GM19023 (cell line): ENCODE results near the gene DYRK3.

ENCODE experiments used
- ATAC-seq: cut with Tn5 transposase; IDR thresholded peaks from one replicate; pipeline ENCODE4 v1.9.1; 2021; ENCODE audit warnings: mild to moderate bottlenecking, moderate library complexity; ENCODE audit not compliant: unreplicated experiment

DYRK3 gene

DNA sequence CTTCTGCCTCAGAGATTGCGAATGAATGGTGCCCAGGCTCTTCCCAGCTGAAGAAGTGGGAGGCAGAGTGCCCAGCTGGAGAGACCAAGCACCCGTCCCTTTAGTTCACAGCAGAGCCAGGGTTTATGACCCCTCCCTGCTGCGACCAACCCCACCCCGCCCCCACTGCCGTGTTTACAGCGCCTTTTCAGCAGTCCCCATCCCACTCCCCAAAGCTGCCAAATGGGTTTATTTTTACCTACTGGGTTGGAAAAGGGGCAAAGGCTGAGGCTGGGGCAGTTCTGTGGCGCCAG lies 23.6 kb downstream of the DYRK3 start:
- ATAC-seq, result no peak

DNA sequence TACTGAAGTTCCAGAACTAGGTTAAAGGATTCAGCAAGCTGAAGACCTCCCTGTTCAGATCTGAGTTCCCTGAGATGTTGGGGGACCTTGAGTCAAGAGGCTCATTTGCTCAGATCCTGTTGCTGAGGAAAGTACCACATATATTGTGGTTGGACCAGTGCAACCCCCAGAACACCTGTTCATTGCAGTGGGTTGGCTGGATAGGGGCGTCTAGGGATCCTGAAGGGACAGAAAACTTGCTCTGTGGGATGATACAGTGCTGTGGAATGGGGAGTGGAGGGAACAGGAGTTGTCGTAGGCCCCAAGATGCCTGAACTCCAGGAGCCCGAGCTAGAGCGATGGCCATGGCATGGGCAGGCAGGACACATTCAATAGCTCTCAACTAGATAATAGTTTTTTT lies 24.8 kb downstream of the DYRK3 start:
- no peak for ATAC-seq

DNA sequence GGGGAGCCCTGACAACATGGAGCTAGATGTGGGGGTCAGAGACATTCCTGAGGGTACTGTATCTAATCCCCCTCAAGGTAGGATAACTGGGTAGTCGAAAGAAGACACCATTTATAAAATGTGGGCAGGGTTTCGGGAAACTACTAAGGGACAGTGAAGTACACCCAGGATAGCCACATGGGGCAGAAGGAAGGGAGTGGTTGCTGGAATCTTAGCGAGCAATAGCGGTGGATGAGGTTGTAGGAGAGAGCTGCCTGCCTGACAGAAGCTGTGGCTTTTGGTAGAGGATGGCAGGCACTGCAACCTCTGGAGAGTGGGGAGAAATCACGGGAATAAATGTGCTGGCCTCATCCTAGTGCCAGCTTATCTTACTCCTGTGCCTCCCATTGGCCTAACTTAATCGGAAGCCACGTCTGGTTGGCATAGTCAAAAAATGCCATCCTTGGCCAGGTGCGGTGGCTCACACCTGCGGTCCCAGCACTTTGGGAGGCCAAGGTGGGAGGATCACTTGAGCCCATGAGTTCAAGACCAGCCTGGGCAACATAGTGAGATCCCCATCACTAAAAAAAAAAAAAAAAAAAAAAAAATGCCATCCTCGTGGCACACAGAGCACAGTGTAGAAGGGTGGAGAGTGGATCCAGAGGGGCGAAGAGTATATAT lies 26.0 kb downstream of the DYRK3 start:
- ATAC-seq, result no peak

DNA sequence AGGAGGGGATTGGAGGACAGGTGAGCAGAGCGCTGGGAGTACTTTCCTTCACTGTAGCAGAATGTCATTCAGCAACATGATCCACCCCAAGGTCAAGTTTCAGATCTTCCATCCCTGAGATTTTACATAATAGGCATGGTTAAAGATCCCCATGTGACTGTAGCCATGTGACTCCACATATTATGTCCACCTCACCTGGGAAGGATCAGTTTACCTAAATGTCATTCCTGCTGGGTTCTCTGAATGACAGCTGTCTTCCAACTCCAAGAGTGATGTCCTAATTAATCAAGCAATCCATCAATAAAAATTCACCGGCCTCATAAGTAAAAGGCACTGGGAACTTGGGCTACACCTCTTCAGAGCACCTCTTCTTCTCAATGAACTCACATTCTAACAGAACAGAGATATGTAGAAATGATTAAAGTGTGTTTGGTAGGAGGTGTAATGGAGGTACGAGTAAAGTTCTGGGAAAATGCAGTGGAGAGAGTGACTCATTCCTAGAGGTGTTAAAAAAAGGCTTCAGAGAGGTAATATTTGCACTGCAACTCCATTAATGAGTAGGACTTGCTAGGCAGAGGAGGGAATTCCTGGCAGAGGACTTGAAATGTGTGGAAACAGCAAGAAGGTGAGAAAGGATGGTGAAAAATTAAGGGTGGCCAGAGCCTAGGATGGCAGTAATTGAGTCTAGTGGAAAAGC lies 27.2 kb downstream of the DYRK3 start:
- no peak for ATAC-seq

DNA sequence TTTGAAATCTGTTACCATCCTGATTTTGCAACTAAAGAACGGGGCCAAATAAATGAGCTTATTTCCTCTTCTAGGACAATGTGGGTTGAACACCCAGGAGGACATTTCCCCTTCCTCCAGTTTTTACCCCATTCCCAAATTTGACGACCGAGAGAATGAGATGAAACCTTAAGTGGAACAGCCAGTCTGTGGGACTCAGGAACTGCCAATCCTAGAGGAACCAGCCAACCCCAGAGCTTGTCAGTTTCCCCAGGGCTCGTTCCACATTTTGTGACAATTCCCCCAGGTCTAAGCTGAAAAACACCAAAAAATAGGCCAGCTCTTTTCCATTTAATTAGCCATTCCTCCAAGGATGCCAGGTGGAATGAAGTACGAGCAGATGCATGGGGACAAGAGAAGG lies 28.0 kb downstream of the DYRK3 start:
- ATAC-seq, result no peak

- ATAC-seq, result peak; percentile 77
These were observed 28.7 kb downstream of the DYRK3 start for GRCh38 chr1:206663832-206664652.

DNA sequence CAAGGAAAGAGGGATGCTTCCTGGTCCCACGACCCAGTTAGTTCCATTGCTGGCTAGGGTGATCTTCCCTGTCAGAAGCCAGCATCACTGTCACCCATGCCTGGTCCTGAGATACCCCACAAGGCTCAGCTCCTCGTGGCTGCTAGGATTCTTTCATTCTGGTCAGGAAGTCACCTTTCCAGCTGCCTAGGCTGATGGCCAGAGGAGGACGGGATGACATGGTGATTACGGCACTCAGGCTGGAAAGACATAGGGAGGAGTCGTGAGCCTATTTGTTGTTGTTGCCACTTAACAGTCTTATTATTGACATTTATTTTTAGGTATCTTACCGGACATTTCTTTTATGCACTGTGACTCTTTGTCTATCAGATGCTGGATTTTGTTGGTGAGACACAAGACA lies 29.4 kb downstream of the DYRK3 start:
- no peak for ATAC-seq

DNA sequence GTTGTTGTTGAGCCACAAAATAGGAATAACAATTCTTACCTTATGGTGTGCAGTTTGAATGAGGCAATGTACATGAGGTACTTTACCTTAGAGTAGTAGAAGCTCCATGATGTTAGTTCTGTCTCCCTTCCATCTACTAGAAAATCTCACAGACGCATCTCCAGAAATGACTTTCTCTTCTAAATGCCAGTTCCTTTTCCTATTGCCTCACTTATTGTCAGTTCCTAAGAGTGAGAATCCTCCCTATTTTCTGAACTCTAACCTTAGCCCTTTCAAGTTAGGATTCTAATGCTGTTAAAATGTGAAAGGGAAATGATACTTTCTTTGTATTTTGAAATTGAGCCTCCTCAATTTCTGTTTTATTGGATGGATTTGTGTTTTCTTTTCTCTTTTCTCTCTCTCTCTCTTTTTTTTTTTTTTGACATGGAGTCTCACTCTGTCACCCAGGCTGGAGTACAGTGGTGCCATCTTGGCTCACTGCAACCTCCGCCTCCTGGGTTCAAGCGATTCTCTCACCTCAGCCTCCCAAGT lies 30.8 kb downstream of the DYRK3 start:
- ATAC-seq, result no peak

GRCh38 chr1:206666954-206667665 lies 31.8 kb downstream of the DYRK3 start:
- no peak for ATAC-seq

DNA sequence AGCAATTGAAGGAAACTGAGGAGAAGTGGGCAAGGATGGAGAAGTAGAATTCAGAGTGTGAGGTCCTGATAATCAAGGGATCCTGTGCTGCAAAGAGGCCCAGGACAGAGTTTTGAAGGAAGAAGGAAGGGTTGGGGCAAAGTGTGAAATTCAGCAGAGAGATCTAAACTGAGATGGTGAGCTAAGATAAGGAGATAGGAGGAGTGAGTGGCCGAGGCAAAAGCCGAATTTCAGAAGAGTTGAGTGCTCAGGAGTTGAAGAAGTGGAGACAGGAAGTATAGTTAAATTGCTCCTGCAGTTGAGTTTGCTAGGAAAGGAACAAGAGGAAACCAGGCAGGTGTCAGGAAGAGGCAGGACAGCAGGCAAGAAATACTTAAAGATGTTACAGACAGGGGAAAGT lies 33.0 kb downstream of the DYRK3 start:
- no peak for ATAC-seq

- no peak for ATAC-seq
These were observed 33.6 kb downstream of the DYRK3 start for GRCh38 chr1:206668874-206669410.

- no peak for ATAC-seq
These were observed 36.8 kb downstream of the DYRK3 start for GRCh38 chr1:206672011-206672688.

- no peak for ATAC-seq
These were observed 37.8 kb downstream of the DYRK3 start for GRCh38 chr1:206672844-206673758.

DNA sequence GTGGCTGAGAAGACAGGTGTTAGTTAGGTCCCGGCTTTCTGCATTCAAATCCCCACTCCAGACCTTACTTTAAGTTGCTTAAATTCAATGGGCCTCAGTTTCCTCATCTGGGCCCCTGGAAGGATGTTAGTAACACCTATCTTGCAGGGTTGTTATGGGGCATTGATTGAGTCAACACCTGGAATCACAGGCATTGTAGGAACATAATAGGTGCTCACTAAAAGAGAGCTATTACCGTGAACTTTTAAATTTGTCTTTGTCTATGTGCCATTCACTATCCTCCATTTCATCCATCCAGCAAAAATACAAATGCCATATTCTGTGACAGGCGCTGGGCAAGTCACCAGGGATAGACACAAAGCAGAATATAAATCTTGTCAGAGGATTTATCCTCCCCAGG lies 38.9 kb downstream of the DYRK3 start:
- ATAC-seq, result no peak

GRCh38 chr1:206674745-206675175 lies 39.4 kb downstream of the DYRK3 start:
- ATAC-seq, result no peak

DNA sequence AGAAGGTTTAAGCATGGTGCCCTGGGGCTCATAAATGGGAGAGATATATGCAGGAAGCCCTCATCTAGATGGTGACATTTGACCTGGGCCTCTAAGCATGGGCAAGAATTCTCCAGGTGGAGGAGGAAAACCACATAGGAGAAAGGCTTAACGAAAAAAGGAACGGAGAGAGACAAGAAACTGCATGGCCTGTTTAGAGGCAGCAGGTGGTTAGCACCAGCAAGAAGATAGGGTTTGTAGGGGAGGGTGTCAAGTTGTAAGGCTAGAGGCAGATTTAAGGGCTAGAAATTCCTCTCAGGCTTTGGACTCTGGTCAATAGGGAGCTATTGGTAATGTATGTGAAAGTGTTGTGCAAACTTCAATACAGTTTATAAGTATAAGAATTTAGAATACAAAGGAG lies 41.2 kb downstream of the DYRK3 start:
- ATAC-seq, result no peak

DNA sequence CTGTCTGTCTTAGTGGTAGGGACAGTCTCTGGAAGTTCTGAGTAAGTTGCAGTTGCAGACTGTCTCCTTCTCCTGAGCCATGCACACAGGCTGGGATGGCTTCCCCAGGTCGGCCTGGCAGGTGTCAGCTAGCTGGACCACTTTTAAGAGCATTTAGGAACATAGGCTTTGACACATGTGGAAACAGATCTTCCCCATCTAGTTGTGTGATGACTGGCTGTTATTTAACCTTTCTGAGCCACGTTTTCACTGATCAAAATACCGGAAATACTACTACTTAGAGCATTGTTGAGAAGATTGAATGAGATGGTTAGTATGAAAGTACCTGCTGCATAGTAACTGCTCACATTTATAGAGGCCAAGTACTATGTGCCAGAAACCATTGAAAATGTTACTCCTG lies 43.2 kb downstream of the DYRK3 start:
- no peak for ATAC-seq

DNA sequence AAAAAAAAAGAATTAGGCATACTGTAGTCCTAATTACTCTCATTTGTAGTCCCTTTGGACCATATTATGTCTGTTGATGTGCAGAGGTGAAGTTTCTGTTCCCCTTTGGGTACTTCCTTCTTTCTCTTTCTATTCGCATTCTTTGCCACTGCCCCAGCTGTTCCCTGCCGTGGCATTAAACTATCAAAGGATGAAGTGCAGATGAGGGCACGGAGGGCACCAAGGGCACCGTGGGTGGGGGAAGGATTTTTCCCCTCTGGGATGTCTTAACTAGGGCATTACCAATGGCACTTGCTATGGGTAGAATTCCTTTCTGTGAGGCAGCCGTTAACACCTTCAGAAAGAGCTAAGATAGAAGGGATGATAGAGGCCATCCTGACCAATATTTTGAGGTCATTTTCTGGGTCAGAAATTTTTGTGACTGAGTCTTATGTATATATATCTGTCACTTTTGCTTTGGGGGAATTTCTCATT lies 44.4 kb downstream of the DYRK3 start:
- ATAC-seq, result peak; percentile 81

GRCh38 chr1:206680279-206680678 lies 44.9 kb downstream of the DYRK3 start:
- ATAC-seq, result no peak
